Smooth muscle cell of the brain vasculature (primary cell): ENCODE measurements around the gene AHCYL2.

Source experiments
- DNase-seq: peaks from one replicate; pipeline ENCODE4 v3.0.0-alpha.2; 2012; ENCODE audit warnings: low read depth, low spot score

Gene AHCYL2

GRCh38 chr7:129224251-129225205 is at the start of gene AHCYL2:
Gene AHCYL2 (plus strand): TSS chr7:129225030.
- peak; percentile 97 for DNase-seq

DNA sequence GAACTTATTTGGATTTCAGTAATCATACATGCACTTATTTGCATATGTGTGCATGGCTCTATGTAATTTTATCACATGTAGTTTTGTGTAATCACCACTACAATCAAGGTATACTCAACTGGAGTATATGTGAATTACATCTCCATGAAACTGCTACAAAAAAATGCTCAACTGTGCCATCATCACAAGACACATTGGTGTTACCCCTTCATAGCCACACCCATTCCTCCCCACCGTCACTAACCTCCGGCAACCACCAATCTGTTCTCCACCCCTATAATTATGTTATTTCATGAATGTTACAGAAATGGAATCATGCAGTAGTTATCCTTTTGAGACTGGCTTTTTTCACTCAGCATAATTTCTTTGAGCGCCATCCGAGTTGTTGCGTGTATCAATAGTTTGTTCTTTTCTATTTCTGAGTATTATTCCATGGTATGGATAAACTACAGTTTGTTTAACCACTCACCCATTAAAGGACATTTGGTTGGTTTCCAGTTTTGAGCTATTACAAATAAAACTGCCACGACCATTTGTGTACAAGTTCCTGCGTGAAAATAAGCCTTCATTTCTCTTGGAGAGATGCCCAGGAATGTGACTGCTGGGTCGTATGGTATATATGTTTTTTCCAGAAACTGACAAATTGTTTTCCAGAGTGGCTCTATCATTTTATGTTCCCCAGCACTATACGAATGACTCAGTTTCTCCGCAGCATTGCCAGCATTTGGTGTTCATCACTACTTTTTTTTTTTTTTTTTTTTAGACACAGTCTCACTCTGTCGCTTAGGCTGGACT is 47.7 kb upstream of the AHCYL2 start:
- no peak for DNase-seq

DNA sequence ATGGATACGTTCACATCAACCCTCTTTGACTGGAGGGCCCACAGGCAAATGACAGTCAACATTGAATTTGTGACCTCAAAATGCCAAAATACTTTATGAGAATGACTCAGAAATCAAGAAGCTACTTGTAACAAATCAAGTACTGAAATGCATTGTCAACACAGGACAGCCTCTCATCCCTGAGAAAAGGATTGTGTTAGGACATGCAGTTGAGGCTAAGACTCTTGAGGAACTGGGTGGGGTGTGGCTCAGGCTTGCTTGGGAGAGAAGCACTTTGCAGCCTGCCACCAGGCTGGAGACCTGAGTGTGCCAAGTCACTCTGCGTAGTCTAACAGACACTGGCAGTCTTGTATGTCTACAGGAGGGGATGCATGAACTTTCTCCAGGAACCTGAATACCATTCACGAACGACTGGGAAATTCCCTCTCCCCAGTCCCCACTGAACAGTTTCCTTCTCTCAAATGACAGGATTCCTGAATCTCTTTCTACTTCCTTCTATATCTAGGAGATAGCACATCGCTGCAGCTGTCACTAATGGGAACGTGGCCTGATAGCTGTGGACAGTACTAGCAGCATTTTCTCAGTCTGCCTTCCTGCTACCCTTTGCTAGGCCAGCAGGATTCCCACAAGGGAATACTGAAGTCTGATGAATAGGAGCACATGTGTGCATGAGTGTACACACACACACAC is 39.7 kb upstream of the AHCYL2 start:
- DNase-seq, result no peak

DNA sequence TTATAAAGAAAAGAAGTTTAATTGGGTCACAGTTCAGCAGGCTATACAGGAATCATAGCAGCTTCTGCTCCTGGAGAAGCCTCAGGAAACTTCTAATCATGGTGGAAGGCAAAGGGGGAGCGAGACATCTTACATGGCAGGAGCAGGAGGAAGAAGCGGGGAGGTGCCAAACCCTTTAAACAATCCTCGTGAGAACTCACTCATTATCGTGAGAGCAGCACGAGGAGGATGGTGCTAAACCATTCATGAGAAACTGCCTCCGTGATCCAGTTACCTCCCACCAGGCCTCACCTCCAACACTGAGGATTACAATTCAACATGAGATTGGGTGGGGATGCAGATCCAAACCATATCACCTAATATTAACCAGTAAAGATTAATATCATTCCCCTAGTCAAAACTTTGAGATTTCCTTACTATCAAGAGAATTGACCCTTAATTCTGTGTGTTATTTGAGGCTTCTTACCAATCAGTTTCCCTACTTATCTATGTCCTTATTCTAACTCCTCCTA is 38.0 kb upstream of the AHCYL2 start:
- no peak for DNase-seq

DNA sequence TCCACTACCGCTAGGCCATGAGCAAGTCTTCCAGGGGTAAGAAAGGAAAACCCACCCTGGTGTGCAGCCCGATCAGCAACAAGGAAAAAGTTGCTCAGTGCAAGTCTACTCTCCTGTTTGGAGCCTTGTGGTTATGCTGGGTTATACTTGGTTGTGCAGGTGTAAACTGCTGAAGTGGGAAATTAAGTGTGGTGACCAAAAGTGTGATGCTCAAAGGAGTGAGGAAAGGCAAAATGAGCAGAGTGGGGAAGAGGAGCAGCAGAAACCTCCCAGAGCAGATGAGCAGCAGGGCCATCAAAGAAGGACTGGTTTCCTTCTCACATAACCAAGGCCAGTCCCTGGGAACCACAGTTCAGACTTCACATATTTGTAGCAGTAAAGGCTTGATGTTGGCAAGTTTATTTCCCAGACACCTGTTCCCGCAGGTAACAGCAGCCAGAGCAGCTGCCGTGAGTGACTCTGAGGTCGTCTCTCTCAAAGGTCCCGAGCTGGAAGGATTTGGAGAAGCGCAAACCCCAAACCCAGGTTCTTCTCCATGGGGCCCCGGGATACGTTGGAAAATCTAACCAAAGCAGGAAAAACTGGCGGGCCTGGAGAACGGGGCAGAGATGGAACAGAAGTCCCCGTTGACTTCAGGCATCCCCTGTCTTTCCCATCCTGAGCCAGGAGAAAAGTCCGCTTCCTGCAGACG is 37.0 kb upstream of the AHCYL2 start:
- no peak for DNase-seq

DNA sequence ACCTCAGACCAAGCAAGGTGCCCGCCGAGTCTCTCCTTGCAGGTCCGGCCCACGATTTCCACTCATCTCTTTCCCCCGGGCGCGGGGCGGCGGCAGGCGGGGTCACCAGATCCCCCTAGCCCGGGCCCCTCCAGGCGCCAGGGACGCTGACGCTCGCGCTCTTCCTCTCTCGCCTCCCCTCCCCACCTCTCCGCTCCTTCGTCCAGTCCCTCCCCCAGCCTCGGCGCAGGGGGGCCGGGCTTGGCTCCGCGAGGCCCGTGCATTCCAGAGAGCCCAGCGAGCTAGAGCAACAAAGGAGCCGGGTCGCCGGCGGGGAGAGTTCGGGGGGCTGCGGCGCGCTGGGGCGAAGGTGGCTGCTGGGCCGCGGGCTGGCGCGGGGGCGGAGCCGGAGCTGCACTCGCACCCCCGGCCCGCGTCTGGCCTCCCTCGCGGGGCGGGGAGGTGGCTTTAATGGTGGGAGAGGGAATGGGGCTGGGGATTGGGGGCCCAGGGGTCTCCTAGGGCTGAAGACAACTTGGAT is 36.4 kb upstream of the AHCYL2 start, which contains the start of gene SMO:
TSS of gene SMO (plus strand) at position 262 of the 520 bp plus-strand sequence. CDS start 519 bp downstream, outside the sequence.
- DNase-seq, result no peak

- DNase-seq, result no peak
Measured at GRCh38 chr7:129188892-129189660, 35.8 kb upstream of the AHCYL2 start.

DNA sequence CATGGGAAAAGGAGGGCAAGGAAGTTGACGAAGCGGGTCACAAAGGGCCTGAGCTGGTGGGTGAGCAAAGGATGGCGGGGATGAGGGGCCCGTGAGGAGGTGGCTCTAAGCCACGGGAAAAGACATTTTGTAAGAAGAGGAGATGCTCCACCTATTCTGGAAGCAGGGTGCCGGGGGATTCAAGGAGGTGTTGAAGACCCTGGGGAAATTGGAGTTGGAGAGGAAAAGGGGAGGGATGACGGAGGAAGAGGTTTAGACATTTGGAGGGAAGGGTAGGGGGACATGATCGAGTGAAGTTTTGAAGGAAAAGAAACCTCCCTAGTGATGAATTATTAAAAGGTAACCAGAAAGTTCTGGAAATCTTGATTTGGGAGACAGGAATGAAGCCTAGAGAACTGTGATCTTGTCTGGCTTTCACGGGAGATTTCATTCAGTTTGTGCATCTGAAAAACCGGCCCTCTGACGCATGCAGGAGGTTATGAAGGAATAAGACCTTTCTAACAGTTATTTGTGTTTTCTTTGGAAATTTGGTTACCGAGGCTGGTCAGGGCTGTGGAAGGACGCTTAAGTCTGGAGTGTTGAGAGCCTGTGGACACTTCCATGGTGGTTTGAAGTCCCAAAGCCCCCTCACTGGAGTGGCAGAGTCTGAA is 35.0 kb upstream of the AHCYL2 start:
- DNase-seq, result no peak

DNA sequence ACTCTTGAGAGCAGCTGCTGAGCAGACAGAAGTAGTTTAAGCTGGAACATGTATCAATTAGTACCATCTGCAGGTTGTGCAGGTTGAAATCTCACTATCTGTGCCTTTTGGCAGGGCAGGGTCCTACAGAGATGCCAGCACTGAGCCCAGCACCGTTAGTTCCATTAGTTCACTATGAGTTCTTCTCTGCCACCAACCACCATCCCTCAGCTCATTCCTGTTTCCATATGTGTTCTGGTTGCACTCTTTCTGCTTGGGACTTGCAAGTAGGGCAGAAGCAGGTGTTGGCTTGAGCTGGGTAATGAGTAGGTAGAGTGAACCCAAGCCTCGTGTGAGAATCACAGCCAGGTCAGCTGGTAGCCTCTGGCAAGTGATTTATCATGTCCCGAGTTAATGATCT is 33.6 kb upstream of the AHCYL2 start:
- DNase-seq, result no peak

DNA sequence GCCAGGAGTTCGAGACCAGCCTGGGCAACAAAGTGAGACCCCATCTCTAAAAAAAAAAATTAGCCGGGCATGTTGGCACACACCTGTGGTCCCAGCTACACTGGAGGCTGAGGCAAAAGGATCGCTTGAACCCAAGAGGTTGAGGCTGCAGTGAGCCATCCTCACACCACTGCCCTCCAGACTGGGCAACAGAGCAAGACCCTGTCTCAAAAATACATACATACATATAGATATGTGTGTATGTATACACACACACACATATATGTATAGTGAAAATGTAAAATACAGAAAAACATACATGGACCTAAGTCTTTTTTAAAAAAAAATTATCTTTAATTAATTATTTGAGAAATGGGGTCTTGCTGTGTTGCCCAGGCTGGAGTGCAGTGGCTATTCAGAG is 30.9 kb upstream of the AHCYL2 start:
- DNase-seq, result no peak

DNA sequence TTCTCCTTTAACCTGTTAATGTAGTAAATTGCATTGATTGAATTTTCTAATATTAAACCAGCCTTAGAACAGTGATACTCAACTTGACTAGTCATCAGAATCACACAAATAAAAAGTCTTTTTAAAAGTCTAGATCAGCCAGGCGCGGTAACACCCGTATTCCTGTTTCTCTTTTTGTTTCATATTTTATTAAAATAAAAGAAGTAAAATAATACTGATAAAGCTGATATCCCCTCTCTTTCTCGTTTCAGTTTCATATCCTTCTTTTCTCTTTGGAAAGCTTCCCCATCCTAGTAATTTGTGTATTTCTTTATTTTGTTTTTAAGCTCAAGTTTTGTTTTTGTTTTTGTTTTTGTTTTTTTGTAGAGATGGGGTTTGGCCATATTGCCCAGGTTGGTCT is 27.1 kb upstream of the AHCYL2 start:
- no peak for DNase-seq

DNA sequence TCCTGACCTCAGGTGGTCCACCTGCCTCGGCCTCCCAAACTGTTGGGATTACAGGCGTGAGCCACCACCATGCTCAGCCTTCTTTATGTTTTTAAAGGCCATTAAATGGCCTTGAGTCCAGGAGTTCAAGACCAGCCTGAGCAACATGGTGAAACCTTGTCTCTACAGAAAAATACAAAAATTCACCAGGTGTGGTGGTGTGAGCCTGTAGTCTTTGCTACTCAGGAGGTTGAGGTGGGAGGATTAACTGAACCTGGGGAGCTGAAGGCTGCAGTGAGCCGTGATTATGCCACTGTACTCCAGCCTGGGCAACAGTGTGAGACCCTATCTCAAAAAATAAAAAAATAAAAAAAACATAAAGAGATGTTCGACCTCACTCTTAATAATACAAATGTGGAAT is 25.4 kb upstream of the AHCYL2 start:
- no peak for DNase-seq

DNA sequence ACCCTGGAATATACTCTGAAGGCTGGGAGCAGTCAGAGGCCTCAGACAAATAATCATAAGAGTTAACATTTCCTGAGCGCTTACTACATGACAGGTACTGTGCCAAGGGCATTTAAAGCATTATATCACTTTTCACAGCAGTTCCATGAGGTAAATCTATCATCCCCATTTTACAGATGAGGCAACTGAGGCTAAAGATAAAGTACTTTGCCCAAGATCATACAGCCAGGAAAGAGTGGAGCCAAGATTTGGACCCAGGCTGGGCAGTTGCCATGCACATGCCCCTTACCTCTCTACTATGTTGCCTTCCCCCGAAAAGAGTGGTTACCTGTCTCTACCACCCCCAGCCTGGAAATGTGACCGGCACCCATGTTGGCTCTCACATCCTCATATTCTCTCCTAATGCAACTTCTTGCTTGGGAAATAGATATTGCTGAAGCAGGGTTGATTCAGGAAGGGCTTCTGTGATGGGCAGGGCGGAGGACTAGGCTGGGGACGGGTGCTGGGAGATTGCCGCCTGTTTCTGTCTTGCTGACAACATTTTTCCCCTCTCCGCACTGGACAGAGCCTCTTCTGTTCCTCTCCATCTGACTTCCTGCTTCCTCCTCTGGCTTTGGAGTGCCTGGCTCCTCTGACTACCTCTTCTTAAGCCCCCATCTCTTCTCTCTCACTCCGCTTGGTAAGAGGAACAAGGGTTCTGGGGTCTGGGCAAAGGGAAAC is 22.6 kb upstream of the AHCYL2 start:
- no peak for DNase-seq

- DNase-seq, result no peak
Measured at GRCh38 chr7:129203050-129203741, 21.6 kb upstream of the AHCYL2 start.

DNA sequence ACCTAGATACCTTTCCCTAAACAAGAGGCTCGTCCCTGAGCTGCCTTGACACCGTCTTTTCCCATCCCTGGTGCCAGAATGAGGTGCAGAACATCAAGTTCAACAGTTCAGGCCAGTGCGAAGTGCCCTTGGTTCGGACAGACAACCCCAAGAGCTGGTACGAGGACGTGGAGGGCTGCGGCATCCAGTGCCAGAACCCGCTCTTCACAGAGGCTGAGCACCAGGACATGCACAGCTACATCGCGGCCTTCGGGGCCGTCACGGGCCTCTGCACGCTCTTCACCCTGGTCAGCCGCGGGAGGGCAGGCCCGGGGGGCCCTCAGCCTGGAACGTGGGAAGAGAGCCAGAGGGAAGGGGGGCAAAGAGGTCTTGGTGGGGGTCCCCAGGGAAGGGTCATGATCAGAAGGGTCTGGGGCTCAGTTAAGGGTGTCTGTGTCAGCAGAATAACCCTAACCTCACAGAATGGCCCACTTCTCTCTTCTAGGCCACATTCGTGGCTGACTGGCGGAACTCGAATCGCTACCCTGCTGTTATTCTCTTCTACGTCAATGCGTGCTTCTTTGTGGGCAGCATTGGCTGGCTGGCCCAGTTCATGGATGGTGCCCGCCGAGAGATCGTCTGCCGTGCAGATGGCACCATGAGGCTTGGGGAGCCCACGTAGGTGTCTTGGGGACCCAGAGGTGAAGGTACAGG is 19.6 kb upstream of the AHCYL2 start:
- DNase-seq, result no peak

- no peak for DNase-seq
Measured at GRCh38 chr7:129205987-129206785, 18.6 kb upstream of the AHCYL2 start.

- no peak for DNase-seq
Measured at GRCh38 chr7:129208667-129209066, 16.2 kb upstream of the AHCYL2 start.
